ENCODE results near the gene TMEM9.
A peak's percentile ranks its signal among the peaks of the same experiment; 100 is the strongest.

TMEM9 gene

GRCh38 chr1:201126463-201126831 lies 27.8 kb downstream of the TMEM9 start:
- no peak for DNase-seq

GRCh38 chr1:201125800-201126199 lies 28.5 kb downstream of the TMEM9 start:
- DNase-seq, result no peak

GRCh38 chr1:201125019-201125418 lies 29.3 kb downstream of the TMEM9 start:
- no peak for DNase-seq

- DNase-seq, result no peak
These were observed 30.4 kb downstream of the TMEM9 start for GRCh38 chr1:201123866-201124265.

- no peak for DNase-seq
These were observed 31.8 kb downstream of the TMEM9 start for GRCh38 chr1:201122321-201122957.

GRCh38 chr1:201119206-201120197 lies 34.8 kb downstream of the TMEM9 start:
- DNase-seq, result peak; percentile 80

GRCh38 chr1:201116091-201116490 lies 38.2 kb downstream of the TMEM9 start:
- DNase-seq, result no peak

- no peak for DNase-seq
These were observed 38.8 kb downstream of the TMEM9 start for GRCh38 chr1:201115390-201115937.

- peak; percentile 85 for DNase-seq
These were observed 39.8 kb downstream of the TMEM9 start for GRCh38 chr1:201114245-201115131.

GRCh38 chr1:201113451-201114244 lies 40.6 kb downstream of the TMEM9 start:
- no peak for DNase-seq

GRCh38 chr1:201112926-201113325 lies 41.3 kb downstream of the TMEM9 start:
- no peak for DNase-seq

GRCh38 chr1:201112173-201112731 lies 42.0 kb downstream of the TMEM9 start, which contains the start of gene CACNA1S:
Gene CACNA1S, minus strand, starts transcription at chr1:201112426. Its CDS starts 87 bp downstream, at chr1:201112339.
- DNase-seq, result no peak

- DNase-seq, result no peak
These were observed 42.6 kb downstream of the TMEM9 start for GRCh38 chr1:201111672-201112071.

- no peak for DNase-seq
These were observed 43.1 kb downstream of the TMEM9 start for GRCh38 chr1:201111156-201111555.

GRCh38 chr1:201110616-201111015 lies 43.7 kb downstream of the TMEM9 start:
- no peak for DNase-seq

- DNase-seq, result no peak
These were observed 44.1 kb downstream of the TMEM9 start for GRCh38 chr1:201110138-201110537.

GRCh38 chr1:201109651-201110050 lies 44.6 kb downstream of the TMEM9 start:
- DNase-seq, result no peak

- DNase-seq, result no peak
These were observed 45.7 kb downstream of the TMEM9 start for GRCh38 chr1:201108614-201109013.

- DNase-seq, result no peak
These were observed 48.6 kb downstream of the TMEM9 start for GRCh38 chr1:201105688-201106087.

GRCh38 chr1:201104141-201104540 lies 50.1 kb downstream of the TMEM9 start:
- no peak for DNase-seq

- no peak for DNase-seq
These were observed 50.6 kb downstream of the TMEM9 start for GRCh38 chr1:201103666-201104065.

Measured in activated CD4-positive, alpha-beta T cell treated with anti-CD3 and anti-CD28 coated beads for 48 hours (primary cell).